ENCODE data around the gene ATP6V0E1.

Gene ATP6V0E1

GRCh38 chr5:172979778-172980177 lies 3.8 kb upstream of the ATP6V0E1 start:
- H3K9me3 ChIP-seq (ENCODE audit: control insufficient read depth, insufficient read depth, low read depth, low read length): no peaks in the 10 kb centered on the region
- no peak overlapping the region for H3K27ac ChIP-seq (ENCODE audit: low read depth, low read length)
- H3K36me3 ChIP-seq (ENCODE audit: control insufficient read depth, insufficient read depth, low read length): no peaks in the 10 kb centered on the region
- no peak overlapping the region for H3K4me3 ChIP-seq (ENCODE audit: low read depth, low read length)
- H3K27me3 ChIP-seq (ENCODE audit: control insufficient read depth, insufficient read depth, low read length): no peaks in the 10 kb centered on the region
- no peaks in the 10 kb centered on the region for H3K4me1 ChIP-seq (ENCODE audit: control insufficient read depth, insufficient read depth, low read length)
- H3K9ac ChIP-seq (ENCODE audit: low read length): no peak overlapping the region

GRCh38 chr5:172981931-172982330 lies 1.6 kb upstream of the ATP6V0E1 start:
- Histone ChIP-seq H3K4me3 (ENCODE audit: low read depth, low read length) (no peak overlapping the region), H3K27me3 (ENCODE audit: control insufficient read depth, insufficient read depth, low read length) (no peaks in the 10 kb centered on the region), H3K4me1 (ENCODE audit: control insufficient read depth, insufficient read depth, low read length) (no peaks in the 10 kb centered on the region), H3K9ac (ENCODE audit: low read length) (no peak overlapping the region), H3K9me3 (ENCODE audit: control insufficient read depth, insufficient read depth, low read depth, low read length) (no peaks in the 10 kb centered on the region), H3K36me3 (ENCODE audit: control insufficient read depth, insufficient read depth, low read length) (peaks cover 6% of the 10 kb centered on the region; the same call in 1 of the 2 replicates), H3K27ac (ENCODE audit: low read depth, low read length) (no peak overlapping the region)

- peak overlapping the region; percentile 49 for H3K27ac ChIP-seq (ENCODE audit: low read depth, low read length)
- H3K4me3 ChIP-seq (ENCODE audit: low read depth, low read length): peak overlapping the region; percentile 84
- H3K36me3 ChIP-seq (ENCODE audit: control insufficient read depth, insufficient read depth, low read length): peaks cover 9% of the 10 kb centered on the region
- H3K9me3 ChIP-seq (ENCODE audit: control insufficient read depth, insufficient read depth, low read depth, low read length): no peaks in the 10 kb centered on the region
- H3K27me3 ChIP-seq (ENCODE audit: control insufficient read depth, insufficient read depth, low read length): no peaks in the 10 kb centered on the region
- H3K9ac ChIP-seq (ENCODE audit: low read length): peak overlapping the region; percentile 89
- H3K4me1 ChIP-seq (ENCODE audit: control insufficient read depth, insufficient read depth, low read length): no peaks in the 10 kb centered on the region
These were observed 828 bp downstream of the ATP6V0E1 start for GRCh38 chr5:172984244-172984953.

- Histone ChIP-seq H3K9me3 (ENCODE audit: control insufficient read depth, insufficient read depth, low read depth, low read length) (no peaks in the 10 kb centered on the region), H3K9ac (ENCODE audit: low read length) (no peak overlapping the region), H3K4me3 (ENCODE audit: low read depth, low read length) (0 out of 2 replicates have a peak overlapping the region, but pooled peaks have one; percentile 11), H3K4me1 (ENCODE audit: control insufficient read depth, insufficient read depth, low read length) (no peaks in the 10 kb centered on the region), H3K27ac (ENCODE audit: low read depth, low read length) (no peak overlapping the region), H3K36me3 (ENCODE audit: control insufficient read depth, insufficient read depth, low read length) (peaks cover 9% of the 10 kb centered on the region), H3K27me3 (ENCODE audit: control insufficient read depth, insufficient read depth, low read length) (no peaks in the 10 kb centered on the region)
These were observed 2.0 kb downstream of the ATP6V0E1 start for GRCh38 chr5:172985596-172985995.

- Histone ChIP-seq H3K4me3 (ENCODE audit: low read depth, low read length) (no peak overlapping the region), H3K27ac (ENCODE audit: low read depth, low read length) (no peak overlapping the region), H3K9ac (ENCODE audit: low read length) (no peak overlapping the region), H3K36me3 (ENCODE audit: control insufficient read depth, insufficient read depth, low read length) (peaks cover 18% of the 10 kb centered on the region), H3K4me1 (ENCODE audit: control insufficient read depth, insufficient read depth, low read length) (no peaks in the 10 kb centered on the region), H3K9me3 (ENCODE audit: control insufficient read depth, insufficient read depth, low read depth, low read length) (no peaks in the 10 kb centered on the region), H3K27me3 (ENCODE audit: control insufficient read depth, insufficient read depth, low read length) (no peaks in the 10 kb centered on the region)
These were observed 4.7 kb downstream of the ATP6V0E1 start for GRCh38 chr5:172988276-172988675.

GRCh38 chr5:172990776-172991175 lies 7.2 kb downstream of the ATP6V0E1 start:
- Histone ChIP-seq H3K9me3 (ENCODE audit: control insufficient read depth, insufficient read depth, low read depth, low read length) (no peaks in the 10 kb centered on the region), H3K4me1 (ENCODE audit: control insufficient read depth, insufficient read depth, low read length) (no peaks in the 10 kb centered on the region), H3K27ac (ENCODE audit: low read depth, low read length) (no peak overlapping the region), H3K27me3 (ENCODE audit: control insufficient read depth, insufficient read depth, low read length) (no peaks in the 10 kb centered on the region), H3K36me3 (ENCODE audit: control insufficient read depth, insufficient read depth, low read length) (peaks cover 38% of the 10 kb centered on the region), H3K9ac (ENCODE audit: low read length) (no peak overlapping the region), H3K4me3 (ENCODE audit: low read depth, low read length) (no peak overlapping the region)

- no peak overlapping the region for H3K4me3 ChIP-seq (ENCODE audit: low read depth, low read length)
- no peaks in the 10 kb centered on the region for H3K9me3 ChIP-seq (ENCODE audit: control insufficient read depth, insufficient read depth, low read depth, low read length)
- H3K27me3 ChIP-seq (ENCODE audit: control insufficient read depth, insufficient read depth, low read length): no peaks in the 10 kb centered on the region
- H3K4me1 ChIP-seq (ENCODE audit: control insufficient read depth, insufficient read depth, low read length): no peaks in the 10 kb centered on the region
- peaks cover 45% of the 10 kb centered on the region for H3K36me3 ChIP-seq (ENCODE audit: control insufficient read depth, insufficient read depth, low read length)
- H3K27ac ChIP-seq (ENCODE audit: low read depth, low read length): no peak overlapping the region
- H3K9ac ChIP-seq (ENCODE audit: low read length): no peak overlapping the region
These were observed 10.8 kb downstream of the ATP6V0E1 start for GRCh38 chr5:172994405-172994804.

- no peak overlapping the region for H3K27ac ChIP-seq (ENCODE audit: low read depth, low read length)
- H3K4me1 ChIP-seq (ENCODE audit: control insufficient read depth, insufficient read depth, low read length): no peaks in the 10 kb centered on the region
- no peak overlapping the region for H3K9ac ChIP-seq (ENCODE audit: low read length)
- no peaks in the 10 kb centered on the region for H3K27me3 ChIP-seq (ENCODE audit: control insufficient read depth, insufficient read depth, low read length)
- no peak overlapping the region for H3K4me3 ChIP-seq (ENCODE audit: low read depth, low read length)
- no peaks in the 10 kb centered on the region for H3K9me3 ChIP-seq (ENCODE audit: control insufficient read depth, insufficient read depth, low read depth, low read length)
- H3K36me3 ChIP-seq (ENCODE audit: control insufficient read depth, insufficient read depth, low read length): peaks cover 29% of the 10 kb centered on the region
These were observed 15.9 kb downstream of the ATP6V0E1 start for GRCh38 chr5:172999372-172999973.

- peaks cover 24% of the 10 kb centered on the region for H3K36me3 ChIP-seq (ENCODE audit: control insufficient read depth, insufficient read depth, low read length)
- H3K27ac ChIP-seq (ENCODE audit: low read depth, low read length): no peak overlapping the region
- H3K9ac ChIP-seq (ENCODE audit: low read length): no peak overlapping the region
- no peaks in the 10 kb centered on the region for H3K4me1 ChIP-seq (ENCODE audit: control insufficient read depth, insufficient read depth, low read length)
- H3K9me3 ChIP-seq (ENCODE audit: control insufficient read depth, insufficient read depth, low read depth, low read length): no peaks in the 10 kb centered on the region
- H3K4me3 ChIP-seq (ENCODE audit: low read depth, low read length): no peak overlapping the region
- no peaks in the 10 kb centered on the region for H3K27me3 ChIP-seq (ENCODE audit: control insufficient read depth, insufficient read depth, low read length)
These were observed 16.4 kb downstream of the ATP6V0E1 start for GRCh38 chr5:172999974-173000373.

- no peak overlapping the region for H3K9ac ChIP-seq (ENCODE audit: low read length)
- H3K36me3 ChIP-seq (ENCODE audit: control insufficient read depth, insufficient read depth, low read length): peaks cover 12% of the 10 kb centered on the region
- H3K4me3 ChIP-seq (ENCODE audit: low read depth, low read length): no peak overlapping the region
- no peaks in the 10 kb centered on the region for H3K9me3 ChIP-seq (ENCODE audit: control insufficient read depth, insufficient read depth, low read depth, low read length)
- no peak overlapping the region for H3K27ac ChIP-seq (ENCODE audit: low read depth, low read length)
- H3K27me3 ChIP-seq (ENCODE audit: control insufficient read depth, insufficient read depth, low read length): no peaks in the 10 kb centered on the region
- H3K4me1 ChIP-seq (ENCODE audit: control insufficient read depth, insufficient read depth, low read length): no peaks in the 10 kb centered on the region
These were observed 17.8 kb downstream of the ATP6V0E1 start for GRCh38 chr5:173001229-173001841.

- Histone ChIP-seq H3K9me3 (ENCODE audit: control insufficient read depth, insufficient read depth, low read depth, low read length) (no peaks in the 10 kb centered on the region), H3K4me1 (ENCODE audit: control insufficient read depth, insufficient read depth, low read length) (no peaks in the 10 kb centered on the region; the same call in 1 of the 2 replicates), H3K4me3 (ENCODE audit: low read depth, low read length) (no peak overlapping the region), H3K36me3 (ENCODE audit: control insufficient read depth, insufficient read depth, low read length) (no peaks in the 10 kb centered on the region; the same call in 1 of the 2 replicates), H3K27ac (ENCODE audit: low read depth, low read length) (no peak overlapping the region), H3K9ac (ENCODE audit: low read length) (no peak overlapping the region), H3K27me3 (ENCODE audit: control insufficient read depth, insufficient read depth, low read length) (no peaks in the 10 kb centered on the region)
These were observed 19.8 kb downstream of the ATP6V0E1 start for GRCh38 chr5:173003360-173003759.

Measured in HUES6 (cell line).